Keratinocyte (primary cell): ENCODE measurements around the gene GINS1.

Experiments
- EZH2 ChIP-seq: IDR thresholded peaks from one replicate; pipeline ENCODE4 v1.6.1; 2012; ENCODE audit warnings: inconsistent platforms, mild to moderate bottlenecking, low read length, moderate library complexity
- TF ChIP-seq, protein P1 (sequence below), 3 experiments: IDR thresholded peaks in 1 of 3; conservative IDR thresholded peaks in 1 of 3; optimal IDR thresholded peaks in 1 of 3; 2 replicates in 2 of 3; 3 replicates in 1 of 3; pipeline versions ENCODE3 to v1.5.1; 2011; ENCODE audit warnings: low read length in 3 of 3, mild to moderate bottlenecking in 3 of 3, moderate library complexity in 2 of 3, control low read depth in 1 of 3, inconsistent platforms in 1 of 3; ENCODE audit not compliant: insufficient read depth in 2 of 3; ENCODE audit errors: extremely low read depth in 1 of 3

DNA sequence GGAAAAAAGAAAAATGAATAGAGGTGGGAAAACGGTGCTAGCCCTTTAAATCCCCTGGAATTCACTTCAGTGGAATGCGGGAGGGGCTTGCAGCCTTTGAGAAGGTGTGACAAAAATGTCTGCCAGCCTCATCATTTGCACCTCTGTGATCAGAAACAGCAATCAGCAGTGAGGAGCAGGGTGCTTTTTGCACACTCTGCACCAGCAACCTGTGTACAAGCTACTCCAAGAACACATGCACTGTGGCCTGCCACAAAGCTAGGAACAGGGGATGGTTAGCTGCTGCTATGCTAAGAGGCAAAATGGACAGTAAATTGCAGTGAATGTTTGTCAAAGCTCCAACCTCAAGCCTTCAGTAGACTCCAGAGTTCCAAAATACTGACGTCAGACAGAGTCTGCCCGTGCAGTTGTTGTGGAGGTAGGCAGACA is 29.7 kb downstream of the GINS1 start:
- TF ChIP-seq, protein P1, sequence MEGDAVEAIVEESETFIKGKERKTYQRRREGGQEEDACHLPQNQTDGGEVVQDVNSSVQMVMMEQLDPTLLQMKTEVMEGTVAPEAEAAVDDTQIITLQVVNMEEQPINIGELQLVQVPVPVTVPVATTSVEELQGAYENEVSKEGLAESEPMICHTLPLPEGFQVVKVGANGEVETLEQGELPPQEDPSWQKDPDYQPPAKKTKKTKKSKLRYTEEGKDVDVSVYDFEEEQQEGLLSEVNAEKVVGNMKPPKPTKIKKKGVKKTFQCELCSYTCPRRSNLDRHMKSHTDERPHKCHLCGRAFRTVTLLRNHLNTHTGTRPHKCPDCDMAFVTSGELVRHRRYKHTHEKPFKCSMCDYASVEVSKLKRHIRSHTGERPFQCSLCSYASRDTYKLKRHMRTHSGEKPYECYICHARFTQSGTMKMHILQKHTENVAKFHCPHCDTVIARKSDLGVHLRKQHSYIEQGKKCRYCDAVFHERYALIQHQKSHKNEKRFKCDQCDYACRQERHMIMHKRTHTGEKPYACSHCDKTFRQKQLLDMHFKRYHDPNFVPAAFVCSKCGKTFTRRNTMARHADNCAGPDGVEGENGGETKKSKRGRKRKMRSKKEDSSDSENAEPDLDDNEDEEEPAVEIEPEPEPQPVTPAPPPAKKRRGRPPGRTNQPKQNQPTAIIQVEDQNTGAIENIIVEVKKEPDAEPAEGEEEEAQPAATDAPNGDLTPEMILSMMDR (optimal IDR thresholded peaks at IDR 0.05 in 1 of 3, IDR thresholded peaks at IDR 0.05 in 1 of 3, conservative IDR thresholded peaks at IDR 0.05 in 1 of 3; ENCODE audit: extremely low read depth in 1 of 3, insufficient read depth in 2 of 3, low read length in 3 of 3), result no peak
- no peak for TF ChIP-seq EZH2
